K562 (cell line): ENCODE measurements around the gene ASPHD2. TPM values are rescaled to one million over a fixed set of nuclear protein-coding genes. Genes with fewer than 3 reads are reported as not detected.
A peak's percentile ranks its signal among the peaks of the same experiment; 100 is the strongest.

Experiments
- ATAC-seq: fragments of 200-7000 bp; cut with Tn5 transposase; 3 replicates; pipeline ENCODE4 v1.9.1; 2020; ENCODE audit warnings: moderate library complexity
- BruUV-seq: library from RNA; stranded (reverse); fragments of 400-500 nt; replicated peaks from 2 replicates; lab custom pipeline; 2021; lab: Mats Ljungman, UMichigan
- CTCF ChIA-PET: fragments of 300-600 bp; formaldehyde crosslinking; extraction: SDS; loops from one replicate; lab custom pipeline; 2021; ENCODE audit warnings: low intra/inter-chr PET ratio; lab: Yijun Ruan, JAX
- POLR2A ChIA-PET: fragments of 300-600, 350-650 bp; sonication (Branson Sonifier 250); formaldehyde crosslinking; extraction: SDS; loops from one replicate; lab custom pipeline; 2021; ENCODE audit warnings: antibody characterized with exemption, inconsistent platforms; lab: Yijun Ruan, JAX
- DNase-seq, 4 experiments: peaks; one replicate each; pipeline versions ENCODE4 v3.0.0 to v3.0.0-alpha.2; 2011 to 2018; ENCODE audit warnings: low spot score in 3 of 4, mixed read lengths in 3 of 4; ENCODE audit errors: extremely low read depth in 1 of 4
- FAIRE-seq: peaks from 2 replicates; lab custom pipeline; 2011; peaks lifted over from hg19 to GRCh38; lab: Jason Lieb, UNC
- H2AFZ ChIP-seq: 2 replicates; pipeline ENCODE4 v1.6.0; 2011; ENCODE audit warnings: low read depth, low read length, control low read depth, inconsistent platforms
- H3K27ac ChIP-seq: fragments of 200-600 bp; 3 replicates; pipeline ENCODE4 v1.8.0; 2011; ENCODE audit warnings: low read depth, mild to moderate bottlenecking, control low read depth, inconsistent platforms, low read length, moderate library complexity, mixed read lengths; ENCODE audit errors: extremely low read depth
- H3K27me3 ChIP-seq, 2 experiments: fragments of 300-600 bp in 1 of 2; 2 replicates in 1 of 2; 3 replicates in 1 of 2; pipeline versions ENCODE4 v1.6.0 to v1.8.0; 2011; ENCODE audit warnings: inconsistent platforms in 2 of 2, low read length in 2 of 2, mild to moderate bottlenecking in 1 of 2, mixed read lengths in 1 of 2, moderate library complexity in 1 of 2; ENCODE audit not compliant: control insufficient read depth in 2 of 2, insufficient read depth in 2 of 2
- H3K36me3 ChIP-seq: fragments of 300-600 bp; 3 replicates; pipeline ENCODE4 v1.8.0; 2011; ENCODE audit warnings: mild to moderate bottlenecking, low read length, inconsistent platforms; ENCODE audit not compliant: control insufficient read depth, insufficient read depth
- H3K4me1 ChIP-seq, 2 experiments: fragments of 200-600 bp in 1 of 2; replicated peaks in 1 of 2; 2 replicates in 1 of 2; 3 replicates in 1 of 2; pipeline versions ENCODE4 v1.5.1 to v1.8.0; 2011; ENCODE audit warnings: inconsistent platforms in 2 of 2, low read length in 2 of 2, mild to moderate bottlenecking in 1 of 2, mixed read lengths in 1 of 2, moderate library complexity in 1 of 2; ENCODE audit not compliant: control insufficient read depth in 2 of 2, insufficient read depth in 2 of 2
- H3K4me2 ChIP-seq: 2 replicates; pipeline ENCODE4 v1.6.1; 2011; ENCODE audit warnings: low read length, control low read depth, inconsistent platforms, mixed read lengths; ENCODE audit not compliant: insufficient read depth
- H3K4me3 ChIP-seq: fragments of 200-600 bp; sonication (generic), shearing (Covaris generic); 2 replicates; pipeline ENCODE4 v1.5.1; 2016; ENCODE audit warnings: control low read depth, inconsistent platforms
- H3K79me2 ChIP-seq: fragments of 200-600 bp; 3 replicates; pipeline ENCODE4 v1.8.0; 2011; ENCODE audit warnings: low read length, inconsistent platforms; ENCODE audit not compliant: control insufficient read depth, insufficient read depth
- H3K9ac ChIP-seq, 2 experiments: 2 replicates each; pipeline versions ENCODE4 v1.6.0 to v1.6.1; 2011; ENCODE audit warnings: low read depth in 2 of 2, low read length in 2 of 2, control low read depth in 1 of 2, inconsistent platforms in 1 of 2, mild to moderate bottlenecking in 1 of 2, mixed read lengths in 1 of 2; ENCODE audit not compliant: insufficient read depth in 1 of 2
- H3K9me1 ChIP-seq: one replicate; pipeline ENCODE4 v1.6.0; 2011; ENCODE audit warnings: inconsistent platforms, mild to moderate bottlenecking, low read length, moderate library complexity; ENCODE audit not compliant: control insufficient read depth, insufficient read depth
- H3K9me3 ChIP-seq: replicated peaks from 2 replicates; pipeline ENCODE4 v1.5.1; 2011; ENCODE audit warnings: low read depth, low read length, inconsistent platforms; ENCODE audit not compliant: control insufficient read depth, insufficient read depth
- H4K20me1 ChIP-seq: replicated peaks from 2 replicates; pipeline ENCODE4 v1.6.1; 2011; ENCODE audit warnings: low read length, inconsistent platforms, mixed read lengths; ENCODE audit not compliant: control insufficient read depth, insufficient read depth
- NRF1 ChIP-seq, 2 experiments: fragments of 450-650 bp; IDR thresholded peaks in 1 of 2; conservative IDR thresholded peaks in 1 of 2; 2 replicates each; pipeline ENCODE4 v1.6.1; 2014; ENCODE audit warnings: mild to moderate bottlenecking in 2 of 2
- TCF15 ChIP-seq: fragments of 250-450 bp; sonication (Bioruptor Pico); IDR thresholded peaks from 2 replicates; pipeline ENCODE4 v1.8.0; 2022; ENCODE audit warnings: moderate library complexity, mild to moderate bottlenecking, inconsistent platforms
- WGBS: fragments of 100-300 bp; shearing (Covaris generic); methylation state at CpG from one replicate; pipeline ENCODE4 v1.1.6; 2016; ENCODE audit warnings: low coverage, mixed read lengths; ENCODE audit not compliant: insufficient coverage; ENCODE audit errors: missing lambda C conversion rate; 5-methylcytosine and 5-hydroxymethylcytosine counted together
- in situ Hi-C: fragments of 300-500 bp; cut with MboI; formaldehyde crosslinking; loops from 4 replicates; pipeline ENCODE4 v1.15.0; 2018; ENCODE audit warnings: inconsistent platforms, mixed read lengths
- intact Hi-C: fragments of 100-400 bp; cut with micrococcal nuclease; formaldehyde crosslinking; loops from 2 replicates; pipeline ENCODE4 v1.14.2; 2022
- polyA plus RNA-seq, 8 experiments: library from polyadenylated mRNA; depleted of rRNA in 4 of 8; stranded (reverse) in 5 of 8; unstranded in 3 of 8; fragments of >200 nt; fragmentation: Nextera tagmentation in 2 of 8; fragmentation: Illumina TruSeq in 1 of 8; extraction: Ambion mirVana in 2 of 8; extraction: Trizol in 1 of 8; gene quantifications; 2 replicates each; pipeline versions ENCODE4 v1.2.1 to v1.2.3, GENCODE V29; 2011 to 2014; ENCODE audit warnings: inconsistent platforms in 1 of 8, missing spikeins in 1 of 8
- total RNA-seq, 7 experiments: library from RNA; depleted of rRNA in 6 of 7; stranded (reverse); fragments of >200 nt in 6 of 7; fragmentation: Illumina TruSeq in 2 of 7; extraction: Trizol in 2 of 7; gene quantifications; 2 replicates each; pipeline versions ENCODE4 v1.2.1 to v1.2.3, GENCODE V29; 2011 to 2021; ENCODE audit warnings: low replicate concordance in 1 of 7
- TF ChIP-seq, protein P1 (sequence below): sonication (generic); formaldehyde crosslinking; IDR thresholded peaks from 2 replicates; pipeline ENCODE4 v1.8.1; 2023; ENCODE audit warnings: mild to moderate bottlenecking, missing genetic modification reagents
- TF ChIP-seq, protein P2 (sequence below), 2 experiments: fragments of 450-650 bp; formaldehyde crosslinking in 1 of 2; IDR thresholded peaks; 2 replicates each; pipeline versions ENCODE4 v1.4.0 to v1.6.1; 2014 to 2020; ENCODE audit warnings: mild to moderate bottlenecking in 2 of 2, borderline replicate concordance in 1 of 2, low read depth in 1 of 2
- TF ChIP-seq, protein P3 (sequence below): fragments of 450-650 bp; IDR thresholded peaks from 2 replicates; pipeline ENCODE4 v1.6.1; 2018; ENCODE audit not compliant: partially characterized antibody

ASPHD2 gene
- total and polyA plus RNA-seq, 9 of the 15 experiments (the other 6 are each of a cell fraction or from before 2014, with no cell fraction given), result 0.18 to 0.64 (median 0.36) TPM

DNA sequence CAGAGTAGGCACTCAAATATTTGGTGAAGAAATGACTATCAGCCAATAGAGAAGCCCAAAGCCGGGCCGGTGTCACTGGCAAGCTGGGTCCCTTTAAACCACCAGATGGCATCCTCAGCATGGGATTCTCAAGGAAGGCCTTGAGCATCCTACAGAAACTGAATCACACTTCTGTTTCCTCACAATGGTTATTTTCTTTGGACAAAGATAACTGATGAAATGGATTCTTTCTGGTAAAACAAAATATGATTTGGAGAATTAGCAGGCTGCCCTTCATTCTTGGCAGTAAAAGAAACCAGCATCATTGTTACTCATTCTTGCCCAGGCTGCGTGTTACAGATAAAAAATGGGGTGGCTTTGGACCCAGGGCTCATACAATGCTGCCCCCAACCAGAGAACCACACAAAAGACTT is 30.3 kb upstream of the ASPHD2 start:
- H3K4me3 ChIP-seq, result no peak overlapping the region
- ATAC-seq (peak; percentile 87), DNase-seq (peak; percentile 31 to 69 (median 49)), FAIRE-seq (peak; percentile 94)
- no peak overlapping the region for H3K27ac ChIP-seq
- no peak overlapping the region for H3K4me2 ChIP-seq
- no TSS peak for BruUV-seq
- peaks cover 0 to 13% of the 10 kb centered on the region in 2 experiments; a peak in 3 of 5 replicates for H3K4me1 ChIP-seq
- no peak overlapping the region for H3K9ac ChIP-seq
- no peaks in the 10 kb centered on the region; a peak in 2 of 5 replicates for H3K27me3 ChIP-seq
- intact Hi-C loops, result loop anchor here (1.0 to 5.0 kb wide), 2 partner anchors 63 to 269 kb away; no protein-coding TSS in a partner anchor
- H2AFZ ChIP-seq, result no peak overlapping the region
- no peaks in the 10 kb centered on the region for H3K79me2 ChIP-seq
- H4K20me1 ChIP-seq, result no peaks in the 10 kb centered on the region
- no peaks in the 10 kb centered on the region for H3K9me3 ChIP-seq
- POLR2A ChIA-PET, result interaction anchor here (1.0 kb wide), 1 partner anchor 20 kb away, joined by 3 read pairs; no protein-coding TSS in a partner anchor
- in situ Hi-C loops, result loop anchor here (5.0 kb wide), 1 partner anchor 264 kb away; no protein-coding TSS in a partner anchor
- no peaks in the 10 kb centered on the region for H3K36me3 ChIP-seq
- H3K9me1 ChIP-seq, result no peaks in the 10 kb centered on the region
- 29% methylated on average over 3 of the region's 3 CpGs for WGBS
- CTCF ChIA-PET, result interaction anchor here (0.6 to 6.1 kb wide), 3 partner anchors 61 to 377 kb away, joined by 3 to 57 read pairs (median 4); no protein-coding TSS in a partner anchor
- TF ChIP-seq, protein P1, sequence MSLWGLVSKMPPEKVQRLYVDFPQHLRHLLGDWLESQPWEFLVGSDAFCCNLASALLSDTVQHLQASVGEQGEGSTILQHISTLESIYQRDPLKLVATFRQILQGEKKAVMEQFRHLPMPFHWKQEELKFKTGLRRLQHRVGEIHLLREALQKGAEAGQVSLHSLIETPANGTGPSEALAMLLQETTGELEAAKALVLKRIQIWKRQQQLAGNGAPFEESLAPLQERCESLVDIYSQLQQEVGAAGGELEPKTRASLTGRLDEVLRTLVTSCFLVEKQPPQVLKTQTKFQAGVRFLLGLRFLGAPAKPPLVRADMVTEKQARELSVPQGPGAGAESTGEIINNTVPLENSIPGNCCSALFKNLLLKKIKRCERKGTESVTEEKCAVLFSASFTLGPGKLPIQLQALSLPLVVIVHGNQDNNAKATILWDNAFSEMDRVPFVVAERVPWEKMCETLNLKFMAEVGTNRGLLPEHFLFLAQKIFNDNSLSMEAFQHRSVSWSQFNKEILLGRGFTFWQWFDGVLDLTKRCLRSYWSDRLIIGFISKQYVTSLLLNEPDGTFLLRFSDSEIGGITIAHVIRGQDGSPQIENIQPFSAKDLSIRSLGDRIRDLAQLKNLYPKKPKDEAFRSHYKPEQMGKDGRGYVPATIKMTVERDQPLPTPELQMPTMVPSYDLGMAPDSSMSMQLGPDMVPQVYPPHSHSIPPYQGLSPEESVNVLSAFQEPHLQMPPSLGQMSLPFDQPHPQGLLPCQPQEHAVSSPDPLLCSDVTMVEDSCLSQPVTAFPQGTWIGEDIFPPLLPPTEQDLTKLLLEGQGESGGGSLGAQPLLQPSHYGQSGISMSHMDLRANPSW (CRISPR knock-in tag), result no peak
- TF ChIP-seq TCF15 (CRISPR knock-in tag) (no peak), NRF1 (conservative IDR thresholded peaks at IDR 0.05 in 1 of 2, IDR thresholded peaks at IDR 0.05 in 1 of 2) (no peak)
- TF ChIP-seq, protein P2, sequence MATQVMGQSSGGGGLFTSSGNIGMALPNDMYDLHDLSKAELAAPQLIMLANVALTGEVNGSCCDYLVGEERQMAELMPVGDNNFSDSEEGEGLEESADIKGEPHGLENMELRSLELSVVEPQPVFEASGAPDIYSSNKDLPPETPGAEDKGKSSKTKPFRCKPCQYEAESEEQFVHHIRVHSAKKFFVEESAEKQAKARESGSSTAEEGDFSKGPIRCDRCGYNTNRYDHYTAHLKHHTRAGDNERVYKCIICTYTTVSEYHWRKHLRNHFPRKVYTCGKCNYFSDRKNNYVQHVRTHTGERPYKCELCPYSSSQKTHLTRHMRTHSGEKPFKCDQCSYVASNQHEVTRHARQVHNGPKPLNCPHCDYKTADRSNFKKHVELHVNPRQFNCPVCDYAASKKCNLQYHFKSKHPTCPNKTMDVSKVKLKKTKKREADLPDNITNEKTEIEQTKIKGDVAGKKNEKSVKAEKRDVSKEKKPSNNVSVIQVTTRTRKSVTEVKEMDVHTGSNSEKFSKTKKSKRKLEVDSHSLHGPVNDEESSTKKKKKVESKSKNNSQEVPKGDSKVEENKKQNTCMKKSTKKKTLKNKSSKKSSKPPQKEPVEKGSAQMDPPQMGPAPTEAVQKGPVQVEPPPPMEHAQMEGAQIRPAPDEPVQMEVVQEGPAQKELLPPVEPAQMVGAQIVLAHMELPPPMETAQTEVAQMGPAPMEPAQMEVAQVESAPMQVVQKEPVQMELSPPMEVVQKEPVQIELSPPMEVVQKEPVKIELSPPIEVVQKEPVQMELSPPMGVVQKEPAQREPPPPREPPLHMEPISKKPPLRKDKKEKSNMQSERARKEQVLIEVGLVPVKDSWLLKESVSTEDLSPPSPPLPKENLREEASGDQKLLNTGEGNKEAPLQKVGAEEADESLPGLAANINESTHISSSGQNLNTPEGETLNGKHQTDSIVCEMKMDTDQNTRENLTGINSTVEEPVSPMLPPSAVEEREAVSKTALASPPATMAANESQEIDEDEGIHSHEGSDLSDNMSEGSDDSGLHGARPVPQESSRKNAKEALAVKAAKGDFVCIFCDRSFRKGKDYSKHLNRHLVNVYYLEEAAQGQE (IDR thresholded peaks at IDR 0.05; ENCODE audit: borderline replicate concordance), result peak; percentile 85
- TF ChIP-seq, protein P2 (CRISPR knock-in tag; IDR thresholded peaks at IDR 0.05; ENCODE audit: low read depth), result no peak
- TF ChIP-seq, protein P3, sequence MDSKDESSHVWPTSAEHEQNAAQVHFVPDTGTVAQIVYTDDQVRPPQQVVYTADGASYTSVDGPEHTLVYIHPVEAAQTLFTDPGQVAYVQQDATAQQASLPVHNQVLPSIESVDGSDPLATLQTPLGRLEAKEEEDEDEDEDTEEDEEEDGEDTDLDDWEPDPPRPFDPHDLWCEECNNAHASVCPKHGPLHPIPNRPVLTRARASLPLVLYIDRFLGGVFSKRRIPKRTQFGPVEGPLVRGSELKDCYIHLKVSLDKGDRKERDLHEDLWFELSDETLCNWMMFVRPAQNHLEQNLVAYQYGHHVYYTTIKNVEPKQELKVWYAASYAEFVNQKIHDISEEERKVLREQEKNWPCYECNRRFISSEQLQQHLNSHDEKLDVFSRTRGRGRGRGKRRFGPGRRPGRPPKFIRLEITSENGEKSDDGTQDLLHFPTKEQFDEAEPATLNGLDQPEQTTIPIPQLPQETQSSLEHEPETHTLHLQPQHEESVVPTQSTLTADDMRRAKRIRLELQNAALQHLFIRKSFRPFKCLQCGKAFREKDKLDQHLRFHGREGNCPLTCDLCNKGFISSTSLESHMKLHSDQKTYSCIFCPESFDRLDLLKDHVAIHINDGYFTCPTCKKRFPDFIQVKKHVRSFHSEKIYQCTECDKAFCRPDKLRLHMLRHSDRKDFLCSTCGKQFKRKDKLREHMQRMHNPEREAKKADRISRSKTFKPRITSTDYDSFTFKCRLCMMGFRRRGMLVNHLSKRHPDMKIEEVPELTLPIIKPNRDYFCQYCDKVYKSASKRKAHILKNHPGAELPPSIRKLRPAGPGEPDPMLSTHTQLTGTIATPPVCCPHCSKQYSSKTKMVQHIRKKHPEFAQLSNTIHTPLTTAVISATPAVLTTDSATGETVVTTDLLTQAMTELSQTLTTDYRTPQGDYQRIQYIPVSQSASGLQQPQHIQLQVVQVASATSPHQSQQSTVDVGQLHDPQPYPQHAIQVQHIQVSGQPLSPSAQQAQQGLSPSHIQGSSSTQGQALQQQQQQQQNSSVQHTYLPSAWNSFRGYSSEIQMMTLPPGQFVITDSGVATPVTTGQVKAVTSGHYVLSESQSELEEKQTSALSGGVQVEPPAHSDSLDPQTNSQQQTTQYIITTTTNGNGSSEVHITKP, result no peak
